SK-N-SH (cell line): Measurements from ENCODE around the gene RAET1E.

Source experiments
- CTCF ChIP-seq: fragments of 200-600 bp; sonication (generic); IDR thresholded peaks from 2 replicates; pipeline ENCODE4 v1.6.1; 2017; ENCODE audit warnings: antibody characterized with exemption, mild to moderate bottlenecking, moderate library complexity
- JUND ChIP-seq: IDR thresholded peaks from 2 replicates; pipeline ENCODE4 v1.4.0; 2012
- MAX ChIP-seq: IDR thresholded peaks from 2 replicates; pipeline ENCODE4 v1.4.0; 2012; ENCODE audit warnings: low read depth
- NRF1 ChIP-seq: IDR thresholded peaks from 2 replicates; pipeline ENCODE4 v1.6.1; 2012; ENCODE audit warnings: low read depth, mild to moderate bottlenecking, low read length
- RXRA ChIP-seq: IDR thresholded peaks from 2 replicates; pipeline ENCODE4 v1.4.0; 2012; ENCODE audit warnings: low read depth, mild to moderate bottlenecking, borderline replicate concordance
- TAF1 ChIP-seq: IDR thresholded peaks from 2 replicates; pipeline ENCODE4 v1.6.1; 2012; ENCODE audit warnings: low read depth, mild to moderate bottlenecking, low read length, moderate library complexity, borderline replicate concordance
- USF2 ChIP-seq: fragments of 150-350 bp; IDR thresholded peaks from 2 replicates; pipeline ENCODE4 v1.6.1; 2017; ENCODE audit warnings: antibody characterized with exemption, low read length, low read depth, borderline replicate concordance
- YY1 ChIP-seq: IDR thresholded peaks from 2 replicates; pipeline ENCODE4 v1.4.0; 2012; ENCODE audit warnings: low read depth, mild to moderate bottlenecking

- TF ChIP-seq TAF1 (no peak), YY1 (no peak), MAX (no peak), NRF1 (no peak), CTCF (no peak), RXRA (no peak), JUND (no peak), USF2 (no peak)
Measured at GRCh38 chr6:149885888-149886287, 12.0 kb downstream of the RAET1E start.
